Natural killer cell (primary cell): ENCODE data around the gene CLDN11. TPM values are rescaled to one million over a fixed set of nuclear protein-coding genes. Genes with fewer than 3 reads are reported as not detected.

Source experiments
- ATAC-seq, 3 donors: fragments of 150-1000 bp in 2 of 3; fragments of 200-7000 bp in 1 of 3; cut with Tn5 transposase; 1 replicate in 1 of 3; 2 replicates in 2 of 3; pipeline ENCODE4 v1.10.0; 2021; ENCODE audit warnings: mild to moderate bottlenecking in 2 of 3, moderate library complexity in 2 of 3
- DNase-seq, 2 donors: peaks; one replicate each; pipeline versions ENCODE4 v3.0.0 to v3.0.0-alpha.2; 2013 to 2021; ENCODE audit warnings: mixed read lengths in 1 of 2
- H3K27ac ChIP-seq: one replicate; pipeline ENCODE4 v1.5.1; 2013; ENCODE audit warnings: mild to moderate bottlenecking, low read length
- H3K27me3 ChIP-seq: one replicate; pipeline ENCODE4 v1.6.1; 2013; ENCODE audit warnings: low read length; ENCODE audit not compliant: control insufficient read depth, insufficient read depth
- H3K36me3 ChIP-seq: one replicate; pipeline ENCODE4 v1.6.1; 2013; ENCODE audit warnings: low read length; ENCODE audit not compliant: control insufficient read depth, insufficient read depth
- H3K4me1 ChIP-seq: one replicate; pipeline ENCODE4 v1.6.1; 2013; ENCODE audit warnings: low read length; ENCODE audit not compliant: control insufficient read depth, insufficient read depth
- H3K4me3 ChIP-seq: one replicate; pipeline ENCODE4 v1.5.1; 2013; ENCODE audit warnings: low read length
- H3K9me3 ChIP-seq: one replicate; pipeline ENCODE4 v1.6.1; 2013; ENCODE audit warnings: low read length; ENCODE audit not compliant: control insufficient read depth, insufficient read depth
- H3K27ac Mint-ChIP-seq, 2 donors: one replicate each; pipeline ENCODE4 v1.8.0; 2022; ENCODE audit warnings: mild to moderate bottlenecking in 2 of 2, mixed read lengths in 2 of 2, moderate library complexity in 1 of 2
- H3K27me3 Mint-ChIP-seq, 2 donors: one replicate each; pipeline ENCODE4 v1.8.0; 2022; ENCODE audit warnings: low read depth in 2 of 2, mixed read lengths in 2 of 2
- H3K36me3 Mint-ChIP-seq: one replicate; pipeline ENCODE4 v1.8.0; 2022; ENCODE audit warnings: mixed read lengths
- H3K4me1 Mint-ChIP-seq, 2 donors: one replicate each; pipeline ENCODE4 v1.8.0; 2022; ENCODE audit warnings: mixed read lengths in 2 of 2
- H3K4me3 Mint-ChIP-seq: one replicate; pipeline ENCODE4 v1.8.0; 2022; ENCODE audit warnings: mild to moderate bottlenecking, moderate library complexity, mixed read lengths
- H3K9me3 Mint-ChIP-seq, 2 donors: one replicate each; pipeline ENCODE4 v1.8.0; 2022; ENCODE audit warnings: mixed read lengths in 2 of 2
- WGBS: methylation state at CpG from one replicate; pipeline ENCODE4 v1.1.7; 2013; ENCODE audit warnings: missing lambda C conversion rate; ENCODE audit not compliant: insufficient coverage; 5-methylcytosine and 5-hydroxymethylcytosine counted together
- intact Hi-C: fragments of 100-400 bp; cut with micrococcal nuclease; formaldehyde crosslinking; loops from one replicate; pipeline ENCODE4 v1.14.2; 2022
- total RNA-seq, 4 donors: library from RNA; stranded (reverse); fragments of 120-200 nt in 1 of 4; gene quantifications; one replicate each; pipeline versions ENCODE4 v1.2.3 to v1.2.4, GENCODE V29; 2013 to 2022
- TF ChIP-seq, protein P1 (sequence below): fragments of 200-600 bp; IDR thresholded peaks from one replicate; pipeline ENCODE4 v1.8.0; 2022; ENCODE audit warnings: antibody characterized with exemption

CLDN11 gene
- total RNA-seq, 3 donors from 2014 or later (not counting 1 experiment from before 2014, with no cell fraction given), result 0.39 TPM; not detected in 2

DNA sequence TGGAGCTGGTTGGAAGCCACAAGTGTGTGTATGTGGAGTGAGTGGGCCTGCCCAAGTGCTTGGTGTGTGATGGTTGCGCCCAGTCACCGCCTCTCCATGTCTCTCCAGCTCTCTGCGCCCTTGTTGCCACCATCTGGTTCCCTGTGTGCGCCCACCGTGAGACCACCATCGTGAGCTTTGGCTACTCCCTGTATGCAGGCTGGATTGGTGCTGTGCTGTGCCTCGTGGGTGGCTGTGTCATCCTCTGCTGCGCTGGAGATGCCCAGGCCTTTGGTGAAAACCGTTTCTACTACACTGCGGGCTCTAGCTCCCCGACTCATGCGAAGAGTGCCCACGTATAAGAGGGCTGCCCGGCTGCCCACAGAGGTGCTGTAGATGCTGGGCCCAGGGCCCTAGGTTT is 13.7 kb downstream of the CLDN11 start:
- Histone ChIP-seq H3K27ac (no peak overlapping the region), H3K36me3 (no peaks in the 10 kb centered on the region), H3K4me3 (no peak overlapping the region), H3K9me3 (no peaks in the 10 kb centered on the region), H3K4me1 (no peaks in the 10 kb centered on the region), H3K27me3 (no peaks in the 10 kb centered on the region)
- ATAC-seq, result no peak
- DNase-seq, result no peak
- H3K9me3 Mint-ChIP-seq, result no peaks in the 10 kb centered on the region
- no peak overlapping the region for H3K4me3 Mint-ChIP-seq
- peaks cover 5 to 14% of the 10 kb centered on the region in 2 donors for H3K4me1 Mint-ChIP-seq
- no peak overlapping the region for H3K27ac Mint-ChIP-seq
- intact Hi-C loops, result no loop called here
- H3K36me3 Mint-ChIP-seq, result no peaks in the 10 kb centered on the region
- TF ChIP-seq, protein P1, sequence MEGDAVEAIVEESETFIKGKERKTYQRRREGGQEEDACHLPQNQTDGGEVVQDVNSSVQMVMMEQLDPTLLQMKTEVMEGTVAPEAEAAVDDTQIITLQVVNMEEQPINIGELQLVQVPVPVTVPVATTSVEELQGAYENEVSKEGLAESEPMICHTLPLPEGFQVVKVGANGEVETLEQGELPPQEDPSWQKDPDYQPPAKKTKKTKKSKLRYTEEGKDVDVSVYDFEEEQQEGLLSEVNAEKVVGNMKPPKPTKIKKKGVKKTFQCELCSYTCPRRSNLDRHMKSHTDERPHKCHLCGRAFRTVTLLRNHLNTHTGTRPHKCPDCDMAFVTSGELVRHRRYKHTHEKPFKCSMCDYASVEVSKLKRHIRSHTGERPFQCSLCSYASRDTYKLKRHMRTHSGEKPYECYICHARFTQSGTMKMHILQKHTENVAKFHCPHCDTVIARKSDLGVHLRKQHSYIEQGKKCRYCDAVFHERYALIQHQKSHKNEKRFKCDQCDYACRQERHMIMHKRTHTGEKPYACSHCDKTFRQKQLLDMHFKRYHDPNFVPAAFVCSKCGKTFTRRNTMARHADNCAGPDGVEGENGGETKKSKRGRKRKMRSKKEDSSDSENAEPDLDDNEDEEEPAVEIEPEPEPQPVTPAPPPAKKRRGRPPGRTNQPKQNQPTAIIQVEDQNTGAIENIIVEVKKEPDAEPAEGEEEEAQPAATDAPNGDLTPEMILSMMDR, result no peak
- H3K27me3 Mint-ChIP-seq, result peaks cover 0 to 8% of the 10 kb centered on the region in 2 donors
- 94% methylated on average over 14 of the region's 14 CpGs for WGBS

DNA sequence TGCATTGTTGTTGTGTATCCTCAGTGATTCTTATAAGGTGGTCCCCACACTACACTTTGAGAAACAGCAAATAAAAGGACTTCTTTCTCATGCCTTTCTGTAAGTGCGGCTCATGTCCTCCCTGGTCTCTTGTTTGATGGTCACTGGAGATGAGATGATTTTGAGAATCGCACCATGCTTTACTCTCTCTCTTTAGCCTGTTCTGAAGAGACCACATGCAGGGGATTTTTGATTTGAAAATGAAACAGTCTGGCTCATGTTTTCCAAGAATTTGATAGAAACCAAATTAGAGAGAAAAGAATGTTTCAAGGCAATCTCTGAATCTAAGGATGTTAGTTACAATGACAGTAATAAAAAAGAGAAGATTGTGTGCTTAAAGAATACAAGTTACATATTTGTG is 18.0 kb downstream of the CLDN11 start:
- H3K4me1 ChIP-seq, result no peaks in the 10 kb centered on the region
- peaks cover 2 to 22% of the 10 kb centered on the region in 2 donors for H3K27me3 Mint-ChIP-seq
- intact Hi-C loops, result no loop called here
- no peaks in the 10 kb centered on the region for H3K9me3 ChIP-seq
- WGBS, result 93% methylated on average over 2 of the region's 2 CpGs
- DNase-seq (no peak), ATAC-seq (no peak)
- no peak overlapping the region for H3K27ac ChIP-seq
- no peaks in the 10 kb centered on the region for H3K36me3 Mint-ChIP-seq
- H3K4me3 Mint-ChIP-seq, result no peak overlapping the region
- no peaks in the 10 kb centered on the region for H3K9me3 Mint-ChIP-seq
- TF ChIP-seq, protein P1, result no peak
- no peaks in the 10 kb centered on the region for H3K27me3 ChIP-seq
- no peaks in the 10 kb centered on the region for H3K36me3 ChIP-seq
- H3K27ac Mint-ChIP-seq, result no peak overlapping the region
- no peak overlapping the region for H3K4me3 ChIP-seq
- no peaks in the 10 kb centered on the region for H3K4me1 Mint-ChIP-seq

DNA sequence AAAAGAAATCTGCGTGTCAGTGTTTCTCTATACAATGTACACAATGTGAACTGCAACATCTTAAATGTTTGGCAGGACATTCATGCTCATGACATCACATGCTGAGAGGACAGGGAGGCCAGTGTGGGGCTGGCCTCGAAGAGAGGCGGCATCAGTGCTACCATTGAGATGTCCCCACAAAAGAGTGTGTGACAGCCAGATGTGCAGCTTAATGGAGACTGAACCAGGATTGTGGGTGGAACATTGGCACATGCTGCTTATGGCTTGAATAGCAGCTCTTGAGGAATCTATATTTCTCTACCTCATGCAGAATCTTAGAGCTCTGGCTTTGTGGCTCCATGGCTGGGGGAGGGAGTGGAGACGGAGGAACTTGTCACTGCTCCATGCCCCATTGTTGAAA is 18.5 kb downstream of the CLDN11 start:
- ATAC-seq, result no peak
- Mint-ChIP-seq H3K36me3 (no peaks in the 10 kb centered on the region), H3K27me3 (peaks cover 2 to 22% of the 10 kb centered on the region in 2 donors), H3K4me1 (no peaks in the 10 kb centered on the region), H3K4me3 (no peak overlapping the region), H3K27ac (no peak overlapping the region), H3K9me3 (no peaks in the 10 kb centered on the region)
- H3K27me3 ChIP-seq, result no peaks in the 10 kb centered on the region
- WGBS, result 90% methylated on average over 4 of the region's 4 CpGs
- TF ChIP-seq, protein P1, result no peak
- H3K4me3 ChIP-seq, result no peak overlapping the region
- no peaks in the 10 kb centered on the region for H3K36me3 ChIP-seq
- H3K9me3 ChIP-seq, result no peaks in the 10 kb centered on the region
- DNase-seq, result no peak
- no peaks in the 10 kb centered on the region for H3K4me1 ChIP-seq
- no peak overlapping the region for H3K27ac ChIP-seq
- intact Hi-C loops, result no loop called here

DNA sequence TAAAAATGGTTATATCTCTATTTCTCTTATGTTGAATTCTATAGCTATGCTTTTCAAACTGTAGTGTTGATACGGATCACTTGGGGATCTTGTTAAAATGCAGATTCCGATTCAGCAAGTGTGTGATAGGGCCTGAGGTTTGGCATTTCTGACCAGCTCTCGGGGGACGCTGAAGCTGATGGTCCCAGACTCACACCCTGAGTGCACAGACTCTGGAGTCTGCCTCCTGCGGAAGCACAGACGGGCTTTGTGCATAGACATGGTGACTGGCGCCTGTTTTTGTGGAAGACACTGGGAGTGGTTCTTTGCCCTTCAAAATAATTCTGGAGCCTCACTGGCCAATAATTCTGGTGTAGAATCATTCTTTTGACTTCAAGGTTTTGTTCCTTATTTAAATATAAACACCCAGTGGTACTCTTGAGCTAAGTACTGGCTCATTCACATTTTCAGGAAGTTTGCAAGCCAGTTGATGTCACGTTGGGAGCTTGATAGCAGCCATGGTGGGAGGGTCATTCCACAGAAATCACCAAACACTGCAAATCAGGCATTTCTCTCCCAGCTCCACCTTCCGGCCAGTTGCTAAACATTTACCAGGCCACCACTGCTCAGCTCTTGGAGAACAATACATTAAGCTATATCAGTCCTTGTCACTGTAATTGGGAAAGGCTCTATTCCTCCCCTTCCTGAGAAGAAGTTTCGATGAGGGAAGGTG is 19.2 kb downstream of the CLDN11 start:
- H3K27ac Mint-ChIP-seq, result no peak overlapping the region
- WGBS, result 83% methylated on average over 10 of the region's 10 CpGs
- no peak overlapping the region for H3K4me3 Mint-ChIP-seq
- Histone ChIP-seq H3K4me3 (no peak overlapping the region), H3K9me3 (no peaks in the 10 kb centered on the region), H3K27ac (no peak overlapping the region), H3K36me3 (no peaks in the 10 kb centered on the region), H3K27me3 (no peaks in the 10 kb centered on the region), H3K4me1 (no peaks in the 10 kb centered on the region)
- H3K27me3 Mint-ChIP-seq, result peaks cover 7 to 22% of the 10 kb centered on the region in 2 donors
- intact Hi-C loops, result no loop called here
- ATAC-seq (no peak), DNase-seq (no peak)
- no peaks in the 10 kb centered on the region for H3K9me3 Mint-ChIP-seq
- H3K4me1 Mint-ChIP-seq, result no peaks in the 10 kb centered on the region
- no peaks in the 10 kb centered on the region for H3K36me3 Mint-ChIP-seq
- TF ChIP-seq, protein P1, result no peak
